K562 (cell line): ENCODE data around the gene CPED1. TPM values are rescaled to one million over a fixed set of nuclear protein-coding genes. Genes with fewer than 3 reads are reported as not detected.
A peak's percentile ranks its signal among the peaks of the same experiment; 100 is the strongest.

Experiments
- ADNP ChIP-seq: fragments of 200-800 bp; sonication (Bioruptor generic); IDR thresholded peaks from 2 replicates; pipeline ENCODE4 v1.6.1; 2016; ENCODE audit warnings: missing genetic modification characterization, missing compliant biosample characterization
- CBX3 ChIP-seq, 2 experiments: IDR thresholded peaks; 1 replicate in 1 of 2; 2 replicates in 1 of 2; pipeline ENCODE4 v1.6.1; 2012; ENCODE audit warnings: inconsistent platforms in 2 of 2, low read length in 2 of 2, borderline replicate concordance in 1 of 2, control low read depth in 1 of 2
- CSDE1 ChIP-seq, 2 experiments: fragments of 450-650 bp; IDR thresholded peaks; 2 replicates each; pipeline ENCODE4 v1.6.1; 2016; ENCODE audit warnings: mild to moderate bottlenecking in 1 of 2
- CXXC5 ChIP-seq: fragments of 250-450 bp; sonication (Bioruptor Pico); IDR thresholded peaks from 2 replicates; pipeline ENCODE4 v1.8.0; 2022; ENCODE audit warnings: inconsistent platforms, mild to moderate bottlenecking, moderate library complexity
- E2F3 ChIP-seq: fragments of 250-450 bp; sonication (Bioruptor Pico); IDR thresholded peaks from 2 replicates; pipeline ENCODE4 v1.4.0; 2020; ENCODE audit warnings: mild to moderate bottlenecking
- EP400 ChIP-seq: fragments of 450-650 bp; IDR thresholded peaks from 2 replicates; pipeline ENCODE4 v1.6.1; 2017; ENCODE audit warnings: antibody characterized with exemption, mild to moderate bottlenecking, moderate library complexity
- HES1 ChIP-seq: fragments of 450-650 bp; IDR thresholded peaks from 2 replicates; pipeline ENCODE4 v1.6.1; 2016; ENCODE audit warnings: low read depth, mild to moderate bottlenecking, moderate library complexity
- HMGN3 ChIP-seq: IDR thresholded peaks from 2 replicates; pipeline ENCODE4 v1.6.1; 2011; ENCODE audit warnings: borderline replicate concordance, low read depth, mild to moderate bottlenecking, mixed read lengths, low read length; ENCODE audit not compliant: insufficient read length; ENCODE audit errors: extremely low read depth
- HNRNPL ChIP-seq: fragments of 200-400 bp; formaldehyde crosslinking; IDR thresholded peaks from 2 replicates; pipeline ENCODE4 v1.6.1; 2017; ENCODE audit warnings: low read depth, mild to moderate bottlenecking, low read length
- KAT2B ChIP-seq: IDR thresholded peaks from one replicate; pipeline ENCODE4 v1.6.1; 2012; ENCODE audit warnings: low read depth, mild to moderate bottlenecking, control low read depth, inconsistent platforms, low read length, moderate library complexity
- MAFG ChIP-seq: fragments of 450-650 bp; conservative IDR thresholded peaks from 2 replicates; pipeline ENCODE4 v1.6.1; 2016; ENCODE audit warnings: missing genetic modification characterization, missing compliant biosample characterization
- NKRF ChIP-seq: fragments of 450-650 bp; IDR thresholded peaks from 2 replicates; pipeline ENCODE4 v1.6.1; 2016; ENCODE audit warnings: borderline replicate concordance
- RB1 ChIP-seq: fragments of 450-650 bp; IDR thresholded peaks from 2 replicates; pipeline ENCODE4 v1.6.1; 2017; ENCODE audit warnings: low read depth, mild to moderate bottlenecking
- TOE1 ChIP-seq, 2 experiments: fragments of 450-650 bp in 1 of 2; sonication (generic) in 1 of 2; formaldehyde crosslinking in 1 of 2; IDR thresholded peaks; 2 replicates each; pipeline versions ENCODE4 v1.7.1 to v1.8.0; 2016 to 2022; ENCODE audit warnings: borderline replicate concordance in 2 of 2, mild to moderate bottlenecking in 2 of 2, antibody characterized with exemption in 1 of 2, inconsistent platforms in 1 of 2, low read depth in 1 of 2, missing genetic modification reagents in 1 of 2, moderate library complexity in 1 of 2
- U2AF1 ChIP-seq: fragments of 200-400 bp; formaldehyde crosslinking; optimal IDR thresholded peaks from 2 replicates; pipeline ENCODE3; 2017; ENCODE audit warnings: mild to moderate bottlenecking, low read depth, low read length, moderate library complexity
- ZEB2 ChIP-seq: fragments of 450-650 bp; IDR thresholded peaks from 2 replicates; pipeline ENCODE4 v1.6.1; 2016
- ZNF695 ChIP-seq: fragments of 450-650 bp; formaldehyde crosslinking; IDR thresholded peaks from 2 replicates; pipeline ENCODE4 v1.4.0; 2020; ENCODE audit warnings: mild to moderate bottlenecking, moderate library complexity
- polyA plus RNA-seq, 8 experiments: library from polyadenylated mRNA; depleted of rRNA in 4 of 8; stranded (reverse) in 5 of 8; unstranded in 3 of 8; fragments of >200 nt; fragmentation: Nextera tagmentation in 2 of 8; fragmentation: Illumina TruSeq in 1 of 8; extraction: Ambion mirVana in 2 of 8; extraction: Trizol in 1 of 8; gene quantifications; 2 replicates each; pipeline versions ENCODE4 v1.2.1 to v1.2.3, GENCODE V29; 2011 to 2014; ENCODE audit warnings: inconsistent platforms in 1 of 8, missing spikeins in 1 of 8
- total RNA-seq, 7 experiments: library from RNA; depleted of rRNA in 6 of 7; stranded (reverse); fragments of >200 nt in 6 of 7; fragmentation: Illumina TruSeq in 2 of 7; extraction: Trizol in 2 of 7; gene quantifications; 2 replicates each; pipeline versions ENCODE4 v1.2.1 to v1.2.3, GENCODE V29; 2011 to 2021; ENCODE audit warnings: low replicate concordance in 1 of 7
- TF ChIP-seq, protein P1 (sequence below): fragments of 250-450 bp; sonication (Bioruptor Pico); IDR thresholded peaks from 2 replicates; pipeline ENCODE4 v1.4.0; 2020

Gene CPED1
- total and polyA plus RNA-seq, 9 of the 15 experiments (the other 6 are each of a cell fraction or from before 2014, with no cell fraction given), result 195 to 393 (median 290) TPM

GRCh38 chr7:121076350-121077164, 88.0 kb downstream of the CPED1 start (continued):
- peak; percentile 55; the same call in 1 of the 2 replicates for TF ChIP-seq HNRNPL
- 0 out of 2 replicates have a peak, but pooled peaks have one; percentile 39 for TF ChIP-seq ZNF695 (CRISPR knock-in tag)
- TF ChIP-seq HES1, result peak; percentile 78; the same call in 1 of the 2 replicates
- TF ChIP-seq MAFG, result peak; percentile 87
- peak; percentile 92 for TF ChIP-seq ZEB2
- peak; percentile 59 for TF ChIP-seq EP400
- TF ChIP-seq TOE1 (IDR thresholded peaks at IDR 0.05; ENCODE audit: borderline replicate concordance), result peak; percentile 82
- no peak for TF ChIP-seq TOE1 (CRISPR knock-in tag; IDR thresholded peaks at IDR 0.05; ENCODE audit: borderline replicate concordance, low read depth)
- no peak; the same call in 1 of the 2 replicates for TF ChIP-seq ADNP (tag)
- no peak; the same call in 1 of the 2 replicates for TF ChIP-seq NKRF
- TF ChIP-seq, protein P1, sequence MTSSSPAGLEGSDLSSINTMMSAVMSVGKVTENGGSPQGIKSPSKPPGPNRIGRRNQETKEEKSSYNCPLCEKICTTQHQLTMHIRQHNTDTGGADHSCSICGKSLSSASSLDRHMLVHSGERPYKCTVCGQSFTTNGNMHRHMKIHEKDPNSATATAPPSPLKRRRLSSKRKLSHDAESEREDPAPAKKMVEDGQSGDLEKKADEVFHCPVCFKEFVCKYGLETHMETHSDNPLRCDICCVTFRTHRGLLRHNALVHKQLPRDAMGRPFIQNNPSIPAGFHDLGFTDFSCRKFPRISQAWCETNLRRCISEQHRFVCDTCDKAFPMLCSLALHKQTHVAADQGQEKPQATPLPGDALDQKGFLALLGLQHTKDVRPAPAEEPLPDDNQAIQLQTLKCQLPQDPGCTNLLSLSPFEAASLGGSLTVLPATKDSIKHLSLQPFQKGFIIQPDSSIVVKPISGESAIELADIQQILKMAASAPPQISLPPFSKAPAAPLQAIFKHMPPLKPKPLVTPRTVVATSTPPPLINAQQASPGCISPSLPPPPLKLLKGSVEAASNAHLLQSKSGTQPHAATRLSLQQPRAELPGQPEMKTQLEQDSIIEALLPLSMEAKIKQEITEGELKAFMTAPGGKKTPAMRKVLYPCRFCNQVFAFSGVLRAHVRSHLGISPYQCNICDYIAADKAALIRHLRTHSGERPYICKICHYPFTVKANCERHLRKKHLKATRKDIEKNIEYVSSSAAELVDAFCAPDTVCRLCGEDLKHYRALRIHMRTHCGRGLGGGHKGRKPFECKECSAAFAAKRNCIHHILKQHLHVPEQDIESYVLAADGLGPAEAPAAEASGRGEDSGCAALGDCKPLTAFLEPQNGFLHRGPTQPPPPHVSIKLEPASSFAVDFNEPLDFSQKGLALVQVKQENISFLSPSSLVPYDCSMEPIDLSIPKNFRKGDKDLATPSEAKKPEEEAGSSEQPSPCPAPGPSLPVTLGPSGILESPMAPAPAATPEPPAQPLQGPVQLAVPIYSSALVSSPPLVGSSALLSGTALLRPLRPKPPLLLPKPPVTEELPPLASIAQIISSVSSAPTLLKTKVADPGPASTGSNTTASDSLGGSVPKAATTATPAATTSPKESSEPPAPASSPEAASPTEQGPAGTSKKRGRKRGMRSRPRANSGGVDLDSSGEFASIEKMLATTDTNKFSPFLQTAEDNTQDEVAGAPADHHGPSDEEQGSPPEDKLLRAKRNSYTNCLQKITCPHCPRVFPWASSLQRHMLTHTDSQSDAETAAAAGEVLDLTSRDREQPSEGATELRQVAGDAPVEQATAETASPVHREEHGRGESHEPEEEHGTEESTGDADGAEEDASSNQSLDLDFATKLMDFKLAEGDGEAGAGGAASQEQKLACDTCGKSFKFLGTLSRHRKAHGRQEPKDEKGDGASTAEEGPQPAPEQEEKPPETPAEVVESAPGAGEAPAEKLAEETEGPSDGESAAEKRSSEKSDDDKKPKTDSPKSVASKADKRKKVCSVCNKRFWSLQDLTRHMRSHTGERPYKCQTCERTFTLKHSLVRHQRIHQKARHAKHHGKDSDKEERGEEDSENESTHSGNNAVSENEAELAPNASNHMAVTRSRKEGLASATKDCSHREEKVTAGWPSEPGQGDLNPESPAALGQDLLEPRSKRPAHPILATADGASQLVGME, result no peak
- TF ChIP-seq RB1, result no peak
- TF ChIP-seq E2F3, result no peak
- TF ChIP-seq U2AF1, result peak; percentile 6
- no peak for TF ChIP-seq CBX3 (IDR thresholded peaks at IDR 0.05; ENCODE audit: borderline replicate concordance in 1 of 2, low read length in 2 of 2)
- TF ChIP-seq HMGN3, result peak; percentile 56
- no peak; the same call in 1 of the 2 replicates for TF ChIP-seq CXXC5 (CRISPR knock-in tag)
- peak in 1 of 2 experiments; percentile 64; a peak in 1 of 4 replicates for TF ChIP-seq CSDE1 (IDR thresholded peaks at IDR 0.05)
- TF ChIP-seq KAT2B, result no peak
